Hematopoietic multipotent progenitor cell treated with erythropoietin and hydrocortisone succinate and interleukin-3 and kit ligand, for 8 days (in vitro differentiated cells): ENCODE results near the gene AMN.

Experiments used
- DNase-seq: peaks from one replicate; pipeline ENCODE4 v3.0.0-alpha.2; 2015

Gene AMN

DNA sequence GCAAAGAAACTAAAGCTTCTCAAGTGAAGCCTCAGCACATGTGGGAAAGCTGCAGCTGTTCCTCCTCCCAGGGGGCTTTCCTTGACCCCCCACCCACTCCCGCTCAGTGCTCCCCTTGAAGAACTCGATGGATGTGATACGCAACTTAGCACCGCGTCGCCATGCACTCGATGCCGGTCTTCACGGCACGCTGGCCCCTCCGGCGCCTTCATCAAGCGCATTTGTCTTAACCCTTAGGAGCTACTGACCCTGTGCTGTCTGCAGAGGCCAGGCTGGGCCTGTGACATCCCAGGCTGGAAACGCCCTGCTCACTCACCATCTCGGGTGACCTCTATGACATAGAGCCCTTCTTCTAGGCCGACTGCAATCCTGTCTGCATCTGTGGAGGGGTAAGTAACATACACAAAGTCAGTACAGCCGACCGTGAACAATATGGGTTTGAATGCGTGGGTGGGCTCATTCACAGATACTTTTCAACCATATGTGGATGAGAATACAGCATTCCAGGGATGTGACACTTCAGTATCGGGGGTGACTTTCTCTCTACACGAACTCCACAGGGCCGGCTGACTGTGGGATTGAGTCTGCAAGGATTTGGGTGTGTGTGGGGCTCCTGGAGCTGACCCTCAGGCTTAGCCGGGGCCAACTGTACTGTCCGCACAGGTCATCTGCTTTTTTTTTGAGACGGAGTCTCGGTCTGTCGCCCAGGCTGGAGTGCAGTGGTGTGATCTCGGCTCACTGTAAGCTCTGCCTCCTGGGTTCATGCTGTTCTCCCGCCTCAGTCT is 23.1 kb downstream of the AMN start:
- no peak for DNase-seq

- no peak for DNase-seq
Observed at GRCh38 chr14:102947321-102948103, 25.0 kb downstream of the AMN start.

- no peak for DNase-seq
Observed at GRCh38 chr14:102948698-102949061, 26.2 kb downstream of the AMN start.

DNA sequence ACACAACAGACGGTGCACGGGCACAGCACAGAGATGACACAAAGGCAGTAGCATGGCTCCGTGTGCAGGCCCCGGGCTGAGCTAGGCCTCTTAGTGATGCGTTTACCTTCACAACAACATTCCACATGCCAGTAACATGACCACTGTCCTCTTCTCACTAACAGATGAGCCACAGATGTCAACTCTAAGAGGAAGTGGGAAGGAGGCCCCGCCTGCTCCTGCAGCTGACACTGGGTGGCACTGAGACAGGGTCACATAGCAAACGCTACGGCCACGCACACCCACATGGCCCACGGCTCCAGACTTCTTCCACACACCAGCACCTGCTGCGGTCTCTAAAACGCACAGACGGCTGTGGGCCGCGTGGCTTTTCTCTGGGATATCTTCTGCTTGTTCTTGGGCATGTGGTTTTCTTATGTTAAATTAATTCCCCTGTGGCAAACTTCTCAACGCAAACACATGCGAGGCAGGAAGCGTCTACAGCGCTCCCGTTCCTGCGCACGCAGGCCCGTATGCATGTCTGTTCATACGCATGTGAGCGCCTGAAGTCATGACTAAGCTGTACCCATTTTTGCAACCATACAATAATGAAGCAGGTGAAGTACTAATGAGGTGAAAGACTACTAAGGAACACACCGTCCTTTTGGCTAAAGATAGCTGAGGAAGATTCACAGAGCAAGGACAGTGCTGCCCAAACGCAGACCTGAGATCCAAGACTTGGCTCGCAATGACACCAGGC is 26.8 kb downstream of the AMN start:
- DNase-seq, result no peak

DNA sequence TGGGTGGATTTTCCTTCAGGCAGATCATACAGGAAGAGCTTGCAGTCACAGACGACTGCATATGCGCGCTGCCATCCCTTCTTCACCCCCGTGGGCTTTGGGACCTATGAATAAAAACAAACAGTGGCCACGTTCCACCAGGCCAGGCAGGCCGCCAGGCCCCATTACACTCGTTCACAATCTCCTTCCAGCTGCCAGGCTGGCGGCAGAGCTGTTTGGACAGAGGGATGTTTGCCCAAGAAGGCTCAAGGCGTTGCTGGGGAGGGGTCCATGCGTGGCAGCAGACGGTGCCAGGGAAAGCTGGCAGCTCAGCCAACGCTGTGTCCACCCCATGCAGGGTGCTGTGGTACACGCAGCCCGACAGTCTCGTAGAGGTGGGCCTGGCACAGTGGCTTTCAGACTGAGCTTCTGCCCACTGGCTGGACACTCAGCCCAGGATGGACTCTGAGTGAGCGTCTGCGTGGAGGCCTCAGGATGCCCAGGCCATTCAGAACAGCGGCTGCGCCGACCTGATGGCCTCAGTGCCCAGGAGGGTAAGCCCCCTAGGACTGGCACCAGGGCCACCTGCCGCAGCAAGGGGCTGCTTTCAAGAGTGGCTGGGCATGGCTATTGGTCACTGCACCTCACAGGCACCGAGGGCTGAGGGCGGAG is 27.5 kb downstream of the AMN start:
- DNase-seq, result no peak

DNA sequence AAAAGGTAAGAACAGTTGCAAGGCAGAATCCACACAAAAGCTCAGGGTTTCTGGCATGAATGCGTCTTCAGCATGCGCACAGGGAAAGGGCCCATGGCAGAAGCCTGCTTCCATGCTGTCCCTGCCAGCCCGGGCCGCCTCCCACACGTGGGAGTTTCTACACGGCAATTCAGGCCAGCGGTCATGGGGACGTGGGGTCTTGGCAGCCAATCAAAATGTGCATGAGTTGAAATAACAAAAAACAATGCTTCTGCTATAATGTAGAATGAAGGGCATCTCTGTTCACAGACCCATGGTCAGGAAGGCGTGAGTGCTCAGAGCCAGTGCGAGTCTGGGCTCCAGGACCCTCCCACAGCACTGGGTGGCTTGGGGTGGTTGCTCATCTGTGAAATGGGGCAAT is 28.6 kb downstream of the AMN start:
- no peak for DNase-seq

GRCh38 chr14:102951799-102952198 is 29.3 kb downstream of the AMN start:
- no peak for DNase-seq

- DNase-seq, result no peak
Observed at GRCh38 chr14:102952276-102952675, 29.8 kb downstream of the AMN start.

DNA sequence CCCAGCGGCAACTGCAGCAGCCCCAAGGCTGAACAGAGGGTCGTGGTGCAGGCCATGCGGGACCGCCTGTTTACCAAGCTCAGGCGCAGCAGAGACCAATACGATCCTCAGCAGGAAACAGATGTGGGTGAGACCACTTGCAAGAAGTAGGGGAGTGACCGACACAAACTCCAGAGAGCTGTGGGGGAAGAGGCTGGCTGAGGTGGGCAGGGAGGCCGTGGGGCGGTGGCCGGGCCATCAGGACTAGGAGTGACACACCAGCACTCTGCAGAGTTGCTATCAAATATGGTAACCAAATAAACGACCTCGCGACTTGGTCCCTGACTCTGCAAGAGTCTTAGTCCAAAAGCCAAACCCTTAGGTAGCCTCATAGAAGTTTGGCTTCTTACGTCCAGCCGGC is 30.6 kb downstream of the AMN start:
- no peak for DNase-seq

GRCh38 chr14:102954081-102954789 is 31.8 kb downstream of the AMN start:
- DNase-seq, result no peak

- no peak for DNase-seq
Observed at GRCh38 chr14:102955636-102956408, 33.4 kb downstream of the AMN start.

DNA sequence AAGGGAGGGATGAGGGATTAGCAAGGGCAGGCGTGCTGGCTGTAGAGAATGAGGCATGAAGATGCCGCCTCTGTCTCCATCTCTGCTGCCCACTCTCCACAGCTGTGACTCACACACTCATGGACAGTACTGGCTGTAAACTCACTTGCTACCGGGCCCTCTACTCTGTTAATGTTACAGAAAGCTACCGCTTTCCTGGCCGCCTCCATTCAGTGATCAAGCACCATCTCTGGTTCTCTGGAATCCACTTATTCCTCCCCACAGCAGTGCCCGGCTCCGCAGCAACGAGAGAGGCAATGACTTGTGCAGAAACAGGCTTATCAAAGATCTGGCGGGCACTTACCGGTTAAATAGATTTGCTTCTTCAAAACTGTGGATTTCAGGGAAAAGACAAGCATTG is 34.8 kb downstream of the AMN start:
- no peak for DNase-seq

- no peak for DNase-seq
Observed at GRCh38 chr14:102958461-102958860, 36.0 kb downstream of the AMN start.

GRCh38 chr14:102962111-102962627 is 39.7 kb downstream of the AMN start:
- DNase-seq, result no peak

DNA sequence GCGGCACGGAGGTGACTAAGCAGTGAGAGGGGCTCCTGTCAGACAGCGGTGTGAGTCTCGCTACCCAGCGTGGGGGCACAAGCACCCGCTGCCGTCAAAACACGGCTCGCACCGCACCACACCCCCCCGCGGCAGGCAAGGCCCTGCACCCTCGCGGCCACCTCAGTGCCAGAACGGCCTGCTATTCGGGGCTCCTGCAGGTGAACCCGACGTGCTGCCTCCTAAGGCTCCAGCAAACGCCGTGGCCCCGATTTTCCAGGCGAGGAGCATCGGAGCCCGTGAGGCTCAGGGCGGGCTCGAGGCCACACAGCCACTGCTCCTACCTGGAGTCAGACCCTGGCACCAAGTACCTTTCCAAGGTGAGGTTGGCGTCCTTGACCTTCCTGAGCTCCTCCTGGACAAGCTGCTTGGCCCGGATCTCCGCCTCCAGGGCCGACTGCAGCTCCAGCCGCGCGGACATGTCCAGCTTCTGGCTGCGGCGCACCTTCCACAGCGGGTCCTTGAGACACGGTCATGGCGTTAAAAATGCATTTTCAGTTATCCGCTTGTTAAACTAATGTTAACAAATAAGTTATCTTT is 41.8 kb downstream of the AMN start:
- DNase-seq, result no peak

DNA sequence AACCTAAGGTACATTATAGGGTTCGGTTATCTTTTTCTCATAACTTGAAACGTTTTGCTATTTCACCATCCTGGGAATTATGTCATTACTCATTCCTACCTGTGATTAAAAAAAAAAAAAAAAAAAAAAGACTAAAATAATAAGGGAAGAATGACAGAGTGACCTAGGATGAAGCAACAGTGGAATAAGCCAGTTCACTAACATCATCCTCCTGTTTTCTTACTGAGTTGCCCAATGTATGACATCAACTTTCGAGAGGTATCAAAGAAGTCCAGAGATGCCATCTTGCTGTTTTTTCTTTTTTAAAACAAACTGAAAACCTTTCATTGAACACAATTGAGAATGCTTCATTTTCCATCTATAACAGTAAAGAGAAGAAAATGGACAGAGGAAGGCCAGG is 42.8 kb downstream of the AMN start:
- no peak for DNase-seq

DNA sequence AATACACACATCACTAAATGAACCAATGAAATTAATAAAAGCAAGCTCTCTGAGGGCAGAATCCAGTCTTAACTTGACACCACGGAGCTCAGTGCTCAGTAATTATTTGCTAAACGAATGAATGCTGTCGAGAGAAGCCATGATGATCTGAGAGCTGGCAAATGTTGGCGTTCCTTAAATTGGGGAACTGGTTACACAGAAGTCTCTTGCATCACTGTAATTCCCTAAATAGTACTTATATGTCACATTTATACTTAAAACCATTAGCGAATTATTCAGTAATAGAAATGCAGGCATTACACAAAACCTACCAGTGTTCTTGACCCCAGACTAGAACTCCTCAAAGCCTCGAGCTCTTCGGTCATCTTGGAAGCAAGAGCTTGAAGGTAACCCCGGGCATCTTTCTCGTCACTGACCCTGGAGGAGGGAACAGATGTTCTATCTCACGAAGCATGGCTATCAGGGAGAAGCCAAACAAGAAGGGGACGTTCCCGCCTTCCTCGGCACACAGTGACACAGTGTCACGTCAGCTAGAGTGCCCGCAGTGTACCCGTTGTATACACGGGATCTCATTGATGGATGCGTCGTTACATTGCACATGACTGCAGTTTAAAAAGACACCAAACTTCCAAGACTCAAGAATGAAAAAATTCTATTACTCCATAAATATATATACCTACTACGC is 43.6 kb downstream of the AMN start:
- DNase-seq, result no peak

- no peak for DNase-seq
Observed at GRCh38 chr14:102966681-102967505, 44.4 kb downstream of the AMN start.

DNA sequence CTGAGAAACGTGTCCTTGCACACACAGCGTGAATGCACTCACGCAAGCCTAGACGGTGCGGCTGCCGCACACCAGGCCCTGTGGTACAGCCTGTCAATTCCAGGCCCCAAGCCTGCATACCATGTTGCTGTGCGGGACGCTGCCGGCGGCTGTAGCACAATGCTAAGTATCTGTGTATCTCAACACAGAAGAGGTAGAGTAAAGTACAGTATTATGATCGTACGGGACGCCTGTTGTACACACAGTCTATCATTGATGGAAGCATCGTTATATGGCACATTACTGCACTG is 45.0 kb downstream of the AMN start:
- no peak for DNase-seq

DNA sequence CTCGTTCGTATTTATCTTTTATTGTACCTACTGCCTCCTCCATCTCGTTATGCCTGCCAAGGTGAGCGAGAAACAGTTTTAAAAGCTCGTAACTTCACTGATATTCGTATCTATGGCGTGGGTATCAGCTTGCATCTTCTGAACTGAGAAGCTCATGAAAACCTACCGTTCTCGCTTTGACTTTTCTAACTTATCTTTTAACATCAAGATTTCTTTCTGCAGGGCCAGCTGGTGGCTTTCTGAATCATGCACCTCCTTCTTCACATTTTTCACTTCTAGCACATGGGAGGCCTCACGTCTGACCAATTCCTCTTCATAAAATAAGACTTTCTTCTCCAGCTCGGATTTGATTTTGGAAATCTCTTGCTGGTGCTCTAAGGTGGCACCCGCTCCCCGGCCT is 45.8 kb downstream of the AMN start:
- no peak for DNase-seq
